ENCODE results near the gene MPL. TPM values are rescaled to one million over a fixed set of nuclear protein-coding genes. Genes with fewer than 3 reads are reported as not detected.

MPL gene
- total RNA-seq, 1 experiment from 2014 or later, result not detected

- H3K27ac ChIP-seq (ENCODE audit: low read depth, low read length, poor library complexity, severe bottlenecking), result no peak overlapping the region
- no peaks in the 10 kb centered on the region for H3K9me3 ChIP-seq (ENCODE audit: low read depth, low read length, poor library complexity, severe bottlenecking)
- ChIA-PET POLR2A (ENCODE audit: low non-redundant PET) (no interaction called here), CTCF (interaction anchor here (0.9 kb wide), 1 partner anchor 12 kb away, joined by 4 read pairs; the partner anchor contains the start of gene CDC20)
- H3K4me3 ChIP-seq (ENCODE audit: low read depth, low read length, poor library complexity, severe bottlenecking), result no peak overlapping the region
- H3K36me3 ChIP-seq (ENCODE audit: insufficient read depth, low read length, poor library complexity, severe bottlenecking), result no peaks in the 10 kb centered on the region
- intact Hi-C loops (cut with micrococcal nuclease; ENCODE audit: unreplicated experiment), result no loop called here
- no peak for DNase-seq (ENCODE audit: low spot score)
- BruUV-seq (replicated peaks), result no TSS peak
- no peaks in the 10 kb centered on the region for H3K27me3 ChIP-seq (replicated peaks; ENCODE audit: insufficient read depth, low read depth, low read length, poor library complexity)
- peaks cover 6% of the 10 kb centered on the region for H3K4me1 ChIP-seq (ENCODE audit: insufficient read depth, low read length, poor library complexity, severe bottlenecking)
- TF ChIP-seq EZH2 (IDR thresholded peaks at IDR 0.05; ENCODE audit: borderline replicate concordance, low read depth, low read length, poor library complexity, severe bottlenecking), result no peak
- TF ChIP-seq, protein P1, sequence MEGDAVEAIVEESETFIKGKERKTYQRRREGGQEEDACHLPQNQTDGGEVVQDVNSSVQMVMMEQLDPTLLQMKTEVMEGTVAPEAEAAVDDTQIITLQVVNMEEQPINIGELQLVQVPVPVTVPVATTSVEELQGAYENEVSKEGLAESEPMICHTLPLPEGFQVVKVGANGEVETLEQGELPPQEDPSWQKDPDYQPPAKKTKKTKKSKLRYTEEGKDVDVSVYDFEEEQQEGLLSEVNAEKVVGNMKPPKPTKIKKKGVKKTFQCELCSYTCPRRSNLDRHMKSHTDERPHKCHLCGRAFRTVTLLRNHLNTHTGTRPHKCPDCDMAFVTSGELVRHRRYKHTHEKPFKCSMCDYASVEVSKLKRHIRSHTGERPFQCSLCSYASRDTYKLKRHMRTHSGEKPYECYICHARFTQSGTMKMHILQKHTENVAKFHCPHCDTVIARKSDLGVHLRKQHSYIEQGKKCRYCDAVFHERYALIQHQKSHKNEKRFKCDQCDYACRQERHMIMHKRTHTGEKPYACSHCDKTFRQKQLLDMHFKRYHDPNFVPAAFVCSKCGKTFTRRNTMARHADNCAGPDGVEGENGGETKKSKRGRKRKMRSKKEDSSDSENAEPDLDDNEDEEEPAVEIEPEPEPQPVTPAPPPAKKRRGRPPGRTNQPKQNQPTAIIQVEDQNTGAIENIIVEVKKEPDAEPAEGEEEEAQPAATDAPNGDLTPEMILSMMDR (conservative IDR thresholded peaks at IDR 0.05; ENCODE audit: low read depth, low read length), result no peak
Observed at GRCh38 chr1:43370564-43370963, 32.9 kb downstream of the MPL start.

DNA sequence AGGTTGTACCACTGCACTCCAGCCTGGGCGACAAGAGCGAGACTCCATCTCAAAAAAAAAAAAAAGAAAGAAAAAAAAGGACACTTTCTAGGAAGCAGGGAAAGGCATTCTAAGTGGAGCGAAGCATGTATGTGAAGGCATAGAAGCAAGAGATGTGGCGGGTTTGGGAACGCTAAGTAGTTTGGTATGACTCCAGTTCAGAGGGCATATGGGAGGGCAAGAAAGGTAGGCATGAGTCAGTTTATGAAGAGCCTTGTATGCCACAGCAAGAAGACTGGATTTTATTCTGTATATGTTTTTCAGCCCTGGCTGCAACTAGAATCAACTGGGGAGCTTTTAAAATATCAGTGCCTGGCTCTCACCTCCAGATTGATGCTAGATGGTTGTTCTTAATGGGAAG lies 34.6 kb downstream of the MPL start:
- Histone ChIP-seq H3K36me3 (ENCODE audit: insufficient read depth, low read length, poor library complexity, severe bottlenecking) (no peaks in the 10 kb centered on the region), H3K27me3 (replicated peaks; ENCODE audit: insufficient read depth, low read depth, low read length, poor library complexity) (no peaks in the 10 kb centered on the region), H3K9me3 (ENCODE audit: low read depth, low read length, poor library complexity, severe bottlenecking) (no peaks in the 10 kb centered on the region), H3K27ac (ENCODE audit: low read depth, low read length, poor library complexity, severe bottlenecking) (no peak overlapping the region), H3K4me3 (ENCODE audit: low read depth, low read length, poor library complexity, severe bottlenecking) (no peak overlapping the region), H3K4me1 (ENCODE audit: insufficient read depth, low read length, poor library complexity, severe bottlenecking) (peaks cover 6% of the 10 kb centered on the region)
- POLR2A ChIA-PET (ENCODE audit: low non-redundant PET), result no interaction called here
- no peak for TF ChIP-seq EZH2 (IDR thresholded peaks at IDR 0.05; ENCODE audit: borderline replicate concordance, low read depth, low read length, poor library complexity, severe bottlenecking)
- TF ChIP-seq, protein P1 (conservative IDR thresholded peaks at IDR 0.05; ENCODE audit: low read depth, low read length), result no peak
- CTCF ChIA-PET, result no interaction called here
- DNase-seq (ENCODE audit: low spot score), result no peak
- no TSS peak for BruUV-seq (replicated peaks)
- intact Hi-C loops (cut with micrococcal nuclease; ENCODE audit: unreplicated experiment), result no loop called here

- Histone ChIP-seq H3K27ac (ENCODE audit: low read depth, low read length, poor library complexity, severe bottlenecking) (no peak overlapping the region), H3K27me3 (replicated peaks; ENCODE audit: insufficient read depth, low read depth, low read length, poor library complexity) (no peaks in the 10 kb centered on the region), H3K4me1 (ENCODE audit: insufficient read depth, low read length, poor library complexity, severe bottlenecking) (peaks cover 6% of the 10 kb centered on the region), H3K4me3 (ENCODE audit: low read depth, low read length, poor library complexity, severe bottlenecking) (no peak overlapping the region), H3K9me3 (ENCODE audit: low read depth, low read length, poor library complexity, severe bottlenecking) (no peaks in the 10 kb centered on the region), H3K36me3 (ENCODE audit: insufficient read depth, low read length, poor library complexity, severe bottlenecking) (no peaks in the 10 kb centered on the region)
- DNase-seq (ENCODE audit: low spot score), result no peak
- intact Hi-C loops (cut with micrococcal nuclease; ENCODE audit: unreplicated experiment), result no loop called here
- CTCF ChIA-PET, result no interaction called here
- BruUV-seq (replicated peaks), result no TSS peak
- POLR2A ChIA-PET (ENCODE audit: low non-redundant PET), result no interaction called here
- TF ChIP-seq EZH2 (IDR thresholded peaks at IDR 0.05; ENCODE audit: borderline replicate concordance, low read depth, low read length, poor library complexity, severe bottlenecking), result no peak
- TF ChIP-seq, protein P1 (conservative IDR thresholded peaks at IDR 0.05; ENCODE audit: low read depth, low read length), result no peak
Observed at GRCh38 chr1:43373066-43373940, 35.7 kb downstream of the MPL start.

All from A673 (cell line).